ENCODE results near the gene SLC5A2. TPM values are rescaled to one million over a fixed set of nuclear protein-coding genes. Genes with fewer than 3 reads are reported as not detected.

The SLC5A2 gene
- total RNA-seq, 4 donors from 2014 or later = 0.33 TPM; not detected in 3

DNA sequence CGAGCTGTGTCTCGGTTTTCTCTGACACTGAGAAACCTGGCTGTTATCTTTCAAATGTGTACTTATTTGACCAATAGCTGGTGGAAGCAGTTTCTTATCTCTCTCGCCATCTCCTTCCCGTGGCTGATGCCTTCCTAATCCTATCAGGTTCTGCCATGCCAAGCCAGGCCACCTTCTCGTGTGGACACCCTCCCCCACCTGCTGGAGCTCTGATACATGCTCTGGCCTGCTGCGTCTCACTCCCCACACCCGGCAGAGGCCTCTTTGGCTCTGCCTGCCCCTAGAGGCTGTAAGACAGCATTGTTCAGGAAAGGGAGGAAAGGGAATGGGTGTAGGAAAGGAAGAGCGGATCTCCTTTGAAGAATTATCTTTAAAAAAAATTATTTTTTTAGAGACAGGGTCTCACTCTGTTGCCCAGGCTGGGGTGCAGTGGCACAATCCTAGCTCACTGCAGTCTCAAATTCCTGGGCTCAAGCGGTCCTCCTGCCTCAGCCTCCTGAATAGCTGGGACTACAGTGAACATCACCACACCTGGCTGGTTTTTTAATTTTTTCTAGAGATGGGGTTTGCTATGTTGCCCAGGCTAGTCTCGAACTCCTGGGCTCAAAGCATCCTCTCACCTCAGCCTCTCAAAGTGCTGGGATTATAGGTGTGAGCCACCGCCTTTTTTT lies 31.1 kb upstream of the SLC5A2 start:
- WGBS, 2 donors = 45 to 50% methylated on average over 11 of the region's 11 CpGs
- no peaks in the 10 kb centered on the region for H3K9me3 ChIP-seq
- intact Hi-C loops (cut with DNase I) = no loop called here
- no peaks in the 10 kb centered on the region for H3K27me3 ChIP-seq
- H3K4me3 ChIP-seq (replicated peaks in 1 of 3) = no peak overlapping the region
- peak; percentile 72 to 74 for DNase-seq
- TF ChIP-seq POLR2A (IDR thresholded peaks at IDR 0.05) = no peak
- TF ChIP-seq, protein P1, sequence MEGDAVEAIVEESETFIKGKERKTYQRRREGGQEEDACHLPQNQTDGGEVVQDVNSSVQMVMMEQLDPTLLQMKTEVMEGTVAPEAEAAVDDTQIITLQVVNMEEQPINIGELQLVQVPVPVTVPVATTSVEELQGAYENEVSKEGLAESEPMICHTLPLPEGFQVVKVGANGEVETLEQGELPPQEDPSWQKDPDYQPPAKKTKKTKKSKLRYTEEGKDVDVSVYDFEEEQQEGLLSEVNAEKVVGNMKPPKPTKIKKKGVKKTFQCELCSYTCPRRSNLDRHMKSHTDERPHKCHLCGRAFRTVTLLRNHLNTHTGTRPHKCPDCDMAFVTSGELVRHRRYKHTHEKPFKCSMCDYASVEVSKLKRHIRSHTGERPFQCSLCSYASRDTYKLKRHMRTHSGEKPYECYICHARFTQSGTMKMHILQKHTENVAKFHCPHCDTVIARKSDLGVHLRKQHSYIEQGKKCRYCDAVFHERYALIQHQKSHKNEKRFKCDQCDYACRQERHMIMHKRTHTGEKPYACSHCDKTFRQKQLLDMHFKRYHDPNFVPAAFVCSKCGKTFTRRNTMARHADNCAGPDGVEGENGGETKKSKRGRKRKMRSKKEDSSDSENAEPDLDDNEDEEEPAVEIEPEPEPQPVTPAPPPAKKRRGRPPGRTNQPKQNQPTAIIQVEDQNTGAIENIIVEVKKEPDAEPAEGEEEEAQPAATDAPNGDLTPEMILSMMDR (IDR thresholded peaks at IDR 0.05) = peak in 4 of 6 experiments; percentile 29 to 58 (median 48)
- H3K27ac ChIP-seq = peak overlapping the region in 2 of 3 donors; percentile 58 to 69
- H3K4me1 ChIP-seq = peaks cover 36 to 48% of the 10 kb centered on the region in 2 donors
- no peaks in the 10 kb centered on the region for H3K36me3 ChIP-seq

DNA sequence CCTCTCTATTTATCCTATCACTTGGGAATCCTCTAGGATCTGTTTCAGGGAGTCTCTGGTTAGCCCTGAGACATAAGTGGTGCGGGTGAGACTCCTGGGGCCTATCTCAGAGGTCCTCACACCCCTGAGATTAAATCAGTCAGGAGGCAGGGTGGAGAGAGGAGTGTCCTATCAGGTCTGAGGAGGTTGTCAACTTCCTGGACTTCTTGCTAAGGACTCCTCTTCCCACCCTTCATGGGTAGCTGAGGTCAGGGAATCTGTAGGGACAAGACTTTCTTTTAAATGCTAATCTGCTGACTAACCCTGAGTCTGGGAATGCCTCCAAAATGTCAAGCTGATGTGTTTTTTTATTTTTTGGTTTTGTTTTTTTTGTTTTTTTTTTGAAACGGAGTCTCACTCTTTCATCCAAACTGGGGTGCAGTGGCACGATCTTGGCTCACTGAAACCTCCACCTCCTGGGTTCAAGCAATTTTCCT lies 30.3 kb upstream of the SLC5A2 start:
- peak in 1 of 2 donors; percentile 32 for DNase-seq
- Histone ChIP-seq H3K4me3 (replicated peaks in 1 of 3) (no peak overlapping the region), H3K27ac (peak overlapping the region; percentile 37 to 69 (median 58)), H3K36me3 (no peaks in the 10 kb centered on the region), H3K9me3 (no peaks in the 10 kb centered on the region), H3K27me3 (no peaks in the 10 kb centered on the region), H3K4me1 (peaks cover 45 to 57% of the 10 kb centered on the region in 2 donors)
- TF ChIP-seq, protein P1 (IDR thresholded peaks at IDR 0.05) = no peak
- no peak for TF ChIP-seq POLR2A (IDR thresholded peaks at IDR 0.05)
- 45 to 46% methylated on average over 3 of the region's 3 CpGs for WGBS, 2 donors
- intact Hi-C loops (cut with DNase I) = no loop called here

DNA sequence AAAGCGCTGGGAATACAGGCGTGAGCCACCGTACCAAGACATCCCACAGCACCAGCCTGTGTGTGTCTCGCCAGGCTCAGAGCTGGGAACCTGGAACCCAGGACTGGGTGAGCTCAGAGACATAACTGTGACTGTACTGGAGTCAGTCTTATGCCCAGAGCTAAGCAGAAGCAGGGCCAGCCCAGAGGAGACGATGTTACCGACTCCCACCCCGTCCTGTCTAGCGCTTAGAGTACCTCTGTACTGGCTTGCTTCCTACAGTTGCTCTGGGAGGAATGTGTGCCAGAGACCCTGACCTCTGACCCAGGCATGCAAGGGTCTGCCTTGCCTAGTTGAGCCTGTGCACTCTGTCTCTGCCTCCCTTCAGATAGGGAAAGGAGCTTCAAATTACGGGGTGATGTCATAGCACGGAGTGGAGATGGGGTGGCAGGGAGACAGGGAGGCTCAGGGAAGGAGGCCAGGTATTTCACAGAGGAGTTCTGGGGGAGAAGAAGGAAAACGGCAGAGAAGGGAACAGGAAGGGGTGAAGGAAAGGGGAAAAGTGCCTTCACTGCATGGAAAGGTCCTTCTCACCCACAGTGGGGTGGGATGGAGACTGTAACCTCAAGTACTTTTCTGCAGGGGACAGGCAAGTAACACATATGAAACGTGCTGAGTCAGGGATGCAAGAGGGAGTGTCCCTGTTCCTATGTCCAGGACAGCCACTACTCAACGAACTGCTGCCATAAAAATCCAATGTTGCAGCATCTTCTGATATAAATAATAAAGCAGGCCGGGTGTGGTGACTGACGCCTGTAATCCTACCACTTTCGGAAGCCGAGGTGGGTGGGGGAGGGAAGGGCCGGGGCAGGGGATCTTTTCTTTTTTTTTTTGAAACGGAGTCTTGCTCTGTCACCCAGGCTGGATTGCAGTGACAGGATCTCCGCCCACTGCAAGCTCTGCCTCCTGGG lies 29.4 kb upstream of the SLC5A2 start:
- WGBS, 2 donors = 47 to 57% methylated on average over 16 to 20 of the region's 20 CpGs
- H3K27me3 ChIP-seq = no peaks in the 10 kb centered on the region
- H3K27ac ChIP-seq = peak overlapping the region; percentile 6 to 69 (median 58)
- peaks cover 49 to 60% of the 10 kb centered on the region in 2 donors for H3K4me1 ChIP-seq
- peak; percentile 54 to 59 for DNase-seq
- H3K9me3 ChIP-seq = no peaks in the 10 kb centered on the region
- intact Hi-C loops (cut with DNase I) = no loop called here
- no peaks in the 10 kb centered on the region for H3K36me3 ChIP-seq
- no peak overlapping the region for H3K4me3 ChIP-seq (replicated peaks in 1 of 3)
- no peak for TF ChIP-seq POLR2A (IDR thresholded peaks at IDR 0.05)
- TF ChIP-seq, protein P1 (IDR thresholded peaks at IDR 0.05) = no peak

DNA sequence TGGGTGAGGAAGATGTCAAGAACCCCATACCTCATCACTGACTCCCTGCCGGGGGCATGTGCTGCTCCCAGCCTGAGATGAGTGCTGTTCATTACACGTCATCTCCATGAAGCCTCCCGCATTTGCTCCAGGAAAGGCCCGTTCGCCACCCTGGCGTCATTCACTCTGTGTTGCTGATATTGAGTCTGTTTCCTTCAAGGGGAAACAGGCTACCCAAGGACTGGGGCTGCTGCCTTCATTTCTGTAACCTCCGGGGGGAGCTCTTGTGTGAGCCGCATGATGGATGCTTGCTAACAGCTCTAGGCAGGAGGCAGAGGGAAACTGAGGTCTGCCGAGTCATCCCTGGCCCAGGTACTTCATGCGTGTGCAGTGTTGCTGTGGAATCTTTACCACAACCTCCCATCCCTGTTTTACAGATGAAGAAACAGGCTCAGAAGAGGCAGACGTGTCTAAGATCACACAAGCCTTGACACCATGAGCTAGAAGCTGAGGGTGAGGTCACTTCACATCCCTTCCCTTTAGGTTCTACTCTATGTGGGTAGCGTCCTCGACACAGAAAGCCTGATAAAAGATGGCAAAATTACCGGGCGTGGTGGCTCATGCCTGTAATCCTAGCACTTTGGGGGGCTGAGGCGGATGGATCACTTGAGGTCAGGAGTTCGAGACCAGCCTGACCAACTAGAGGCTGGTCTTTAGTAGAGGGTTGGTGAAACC lies 27.2 kb upstream of the SLC5A2 start:
- Histone ChIP-seq H3K4me1 (peaks cover 55 to 69% of the 10 kb centered on the region in 2 donors), H3K4me3 (replicated peaks in 1 of 3) (no peak overlapping the region), H3K27ac (no peak overlapping the region), H3K27me3 (no peaks in the 10 kb centered on the region), H3K9me3 (no peaks in the 10 kb centered on the region), H3K36me3 (no peaks in the 10 kb centered on the region)
- no peak for DNase-seq
- TF ChIP-seq, protein P1 (IDR thresholded peaks at IDR 0.05) = no peak
- TF ChIP-seq POLR2A (IDR thresholded peaks at IDR 0.05) = no peak
- 82 to 86% methylated on average over 15 to 17 of the region's 17 CpGs for WGBS, 2 donors
- intact Hi-C loops (cut with DNase I) = no loop called here

All from thyroid gland (tissue), 4 donors.